ENCODE results near the gene ABLIM2.
"Not testable (repeated sequence)": the region's sequence is repeated elsewhere in the genome, so short reads cannot be mapped to it uniquely, and the experiment has no call there.

ABLIM2 gene

DNA sequence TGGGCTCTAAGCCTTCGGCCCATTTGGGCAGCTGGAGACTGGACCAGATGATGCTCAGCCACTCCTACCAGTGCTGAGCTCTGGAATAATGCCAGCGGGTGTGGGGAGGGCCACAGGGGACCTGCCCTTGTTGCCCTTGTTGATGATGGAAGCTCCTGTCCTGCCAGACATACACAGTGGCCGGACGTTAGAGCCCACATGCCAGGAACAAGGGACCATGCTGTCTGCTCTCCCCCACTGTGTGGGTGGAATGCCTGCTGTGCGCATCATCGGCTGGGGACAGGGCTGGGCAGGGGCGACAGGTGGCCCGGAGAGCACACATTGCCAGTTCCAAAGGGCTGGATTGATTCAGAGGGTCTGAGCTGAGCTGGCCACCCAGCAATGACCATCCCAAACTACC is 2.0 kb downstream of the ABLIM2 start:
- DNase-seq = no peak

DNA sequence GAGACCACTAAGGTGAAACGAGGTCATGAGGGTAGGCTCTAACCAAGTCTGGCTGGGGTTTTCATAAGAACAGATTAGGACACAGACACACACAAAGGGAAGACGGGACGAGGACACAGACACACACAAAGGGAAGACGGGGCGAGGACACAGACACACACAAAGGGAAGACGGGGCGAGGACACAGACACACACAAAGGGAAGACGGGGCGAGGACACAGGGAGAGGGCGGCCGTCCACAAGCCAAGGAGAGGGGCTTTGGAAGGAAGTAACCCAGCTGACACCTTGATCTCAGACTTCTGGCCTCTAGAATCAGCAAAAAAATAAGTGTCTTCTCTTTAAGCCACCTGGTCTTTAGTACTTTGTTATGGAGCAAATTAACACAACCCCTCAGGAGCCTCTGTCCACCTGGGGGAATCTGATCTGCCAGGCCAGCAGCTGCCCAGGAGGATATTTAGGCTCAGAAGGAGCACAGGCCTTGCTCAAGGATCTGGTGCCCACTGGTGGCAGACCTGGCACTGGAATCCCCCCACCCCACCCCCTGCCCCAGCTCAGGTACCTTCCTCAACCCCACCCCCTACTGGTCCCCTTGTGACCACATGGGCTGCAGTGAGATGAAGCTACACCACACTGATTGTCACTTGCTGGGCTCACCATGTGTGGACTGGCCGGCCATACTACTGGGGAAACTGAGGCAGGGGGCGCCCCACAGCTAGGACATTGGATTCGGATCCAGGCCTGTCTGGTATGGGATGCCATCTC is 2.8 kb downstream of the ABLIM2 start:
- no peak for DNase-seq

DNA sequence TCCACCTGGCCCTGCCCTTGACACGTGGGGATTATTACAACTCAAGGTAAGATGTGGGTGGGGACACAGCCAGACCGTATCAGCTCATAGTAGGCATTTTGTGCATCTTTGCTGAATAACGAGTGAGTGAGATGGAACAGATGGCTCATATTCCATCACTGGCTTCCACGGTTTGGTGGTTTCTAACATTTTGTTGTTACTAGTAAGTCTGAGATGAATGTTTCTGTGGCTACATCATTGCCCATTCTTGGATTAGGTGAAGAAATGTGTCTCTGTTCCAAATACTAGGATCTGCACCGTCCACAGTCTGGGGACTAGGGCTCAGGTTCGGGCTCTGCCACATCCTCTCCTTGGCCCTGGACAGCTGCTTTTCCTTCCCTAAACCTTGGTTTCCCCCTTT is 3.6 kb downstream of the ABLIM2 start:
- no peak for DNase-seq

- DNase-seq = no peak
These were observed 5.2 kb downstream of the ABLIM2 start for GRCh38 chr4:8153441-8153840.

GRCh38 chr4:8152865-8153257 is 5.8 kb downstream of the ABLIM2 start:
- DNase-seq = no peak

- DNase-seq = no peak
These were observed 6.3 kb downstream of the ABLIM2 start for GRCh38 chr4:8152090-8152864.

DNA sequence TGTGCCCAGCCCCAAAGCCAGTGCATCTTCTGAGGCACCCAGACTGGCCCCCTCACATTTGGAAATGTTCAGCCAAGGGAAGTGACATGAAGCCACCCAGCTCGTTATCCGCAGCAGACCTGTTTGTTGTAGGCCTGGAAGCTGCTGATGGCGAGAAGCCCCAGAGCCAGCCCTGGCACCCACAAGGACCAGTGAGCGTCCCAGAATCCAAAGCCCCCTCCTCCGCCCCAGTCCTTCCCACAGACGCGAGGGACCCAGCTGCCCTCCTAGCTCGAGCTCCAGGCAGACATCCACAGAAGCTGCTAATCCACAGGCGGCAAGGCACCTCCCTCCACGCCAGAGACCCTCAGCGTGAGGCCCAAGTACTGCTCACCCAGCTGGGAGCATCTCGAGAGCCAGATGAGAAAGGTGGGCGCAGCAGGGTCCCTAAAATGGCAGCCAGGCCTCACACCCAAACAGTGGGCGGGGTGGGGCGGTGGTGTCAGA is 7.4 kb downstream of the ABLIM2 start:
- DNase-seq = no peak

DNA sequence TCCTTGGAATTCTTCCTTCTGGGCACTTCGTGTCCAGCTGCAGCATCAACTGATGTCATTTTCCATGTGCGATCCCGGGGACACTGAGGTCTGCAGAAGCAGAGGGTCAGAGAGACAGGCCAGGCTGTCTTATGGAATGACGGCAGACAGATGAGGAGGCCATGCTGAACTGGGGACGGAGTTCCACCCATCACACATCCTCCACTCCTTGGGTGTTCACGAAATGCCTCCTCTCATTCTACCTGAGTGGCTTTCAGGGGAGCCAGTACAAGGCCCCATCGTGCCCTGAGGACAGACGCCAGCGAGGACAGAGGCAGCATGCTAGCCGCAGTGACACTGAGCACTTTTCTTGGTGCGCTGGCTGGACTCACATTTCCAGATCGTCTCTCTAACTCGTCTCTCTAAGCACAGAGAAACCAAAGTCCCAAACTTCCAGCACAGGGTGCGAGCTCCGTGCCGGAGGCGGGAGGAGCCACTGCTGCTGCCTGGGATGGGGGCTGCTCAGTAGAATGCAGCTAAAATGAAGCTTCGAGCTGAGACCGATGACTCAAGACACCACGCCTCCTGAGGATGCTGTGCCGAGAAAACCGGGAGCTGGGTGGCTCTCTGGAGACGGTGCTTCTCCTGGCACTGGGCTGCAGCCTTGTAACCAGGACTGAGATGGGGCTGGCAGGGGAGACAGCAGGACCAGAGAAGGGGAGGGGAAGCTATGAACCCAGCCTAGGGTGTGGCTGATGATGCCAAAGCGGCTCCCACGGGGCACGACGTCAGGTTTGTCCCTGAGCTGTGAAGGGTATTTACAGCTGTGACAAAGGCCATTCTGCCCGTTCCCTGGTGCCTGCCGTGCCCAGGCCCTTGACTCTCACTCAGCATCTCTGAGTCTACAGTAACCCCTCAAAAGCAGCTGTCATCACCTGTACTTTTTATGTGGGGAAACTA is 8.2 kb downstream of the ABLIM2 start:
- no peak for DNase-seq

GRCh38 chr4:8149664-8150063 is 8.9 kb downstream of the ABLIM2 start:
- no peak for DNase-seq

GRCh38 chr4:8148785-8149435 is 9.7 kb downstream of the ABLIM2 start:
- no peak for DNase-seq

- DNase-seq = no peak
These were observed 10.5 kb downstream of the ABLIM2 start for GRCh38 chr4:8148159-8148558.

GRCh38 chr4:8147231-8147970 is 11.2 kb downstream of the ABLIM2 start:
- DNase-seq = no peak

GRCh38 chr4:8146157-8146556 is 12.5 kb downstream of the ABLIM2 start:
- no peak for DNase-seq

- no peak for DNase-seq
These were observed 14.3 kb downstream of the ABLIM2 start for GRCh38 chr4:8144359-8144758.

DNA sequence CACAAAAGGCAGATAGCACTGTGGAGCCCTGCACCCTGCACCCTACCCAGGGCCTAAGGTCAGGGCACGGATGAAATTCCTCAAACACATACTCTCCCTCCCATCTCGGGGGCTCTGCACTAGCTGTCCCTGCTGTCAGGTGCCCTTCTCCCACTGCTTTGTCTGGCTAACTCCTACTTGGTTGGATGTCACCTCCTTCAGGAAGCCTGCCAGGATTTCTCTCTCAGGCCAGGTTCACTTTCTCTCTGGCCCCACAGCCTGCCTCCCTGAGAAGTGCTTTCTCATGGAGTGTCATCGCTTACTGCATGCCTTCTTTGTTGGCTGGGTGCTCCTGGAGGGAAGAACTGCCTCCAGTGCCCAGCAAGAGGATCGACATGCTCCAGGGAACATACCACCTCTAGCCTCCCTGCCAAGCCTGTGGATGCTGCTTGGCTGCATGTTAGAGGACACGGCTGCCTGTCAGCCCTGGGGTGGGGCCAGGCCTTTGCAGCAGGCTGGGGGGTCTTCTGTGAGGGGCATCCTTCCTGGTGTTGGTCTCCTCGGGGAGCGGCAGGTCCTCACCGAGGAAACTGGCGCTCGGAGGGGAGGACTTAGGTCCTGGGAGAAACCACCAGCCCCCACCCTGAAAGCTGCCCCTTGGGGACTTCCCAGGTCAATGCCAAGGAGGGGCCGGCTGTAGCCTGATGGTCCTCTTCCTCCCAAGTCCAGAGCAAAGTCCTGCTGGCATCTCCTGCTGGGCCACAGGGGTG is 15.0 kb downstream of the ABLIM2 start:
- no peak for DNase-seq

- no peak for DNase-seq
These were observed 16.1 kb downstream of the ABLIM2 start for GRCh38 chr4:8142556-8142955.

DNA sequence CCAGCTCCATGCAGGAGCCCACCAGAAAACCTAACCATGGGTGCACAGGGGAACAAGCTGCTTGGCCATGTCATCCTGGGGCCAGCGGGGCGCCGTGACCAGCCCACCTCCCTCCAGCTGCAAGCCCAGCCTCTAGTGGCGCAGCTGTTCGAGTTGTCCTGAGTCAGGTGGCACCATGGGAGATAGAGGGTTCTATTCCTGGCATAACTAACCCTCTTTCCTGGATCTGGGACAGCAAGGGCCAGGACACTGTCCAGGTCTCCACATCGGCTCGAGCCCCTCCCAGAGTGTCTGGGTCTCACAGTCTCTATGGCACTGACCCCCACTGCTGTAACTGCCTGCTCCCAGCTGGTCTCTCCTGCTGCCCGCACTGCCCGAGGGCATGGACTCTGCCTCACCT is 16.7 kb downstream of the ABLIM2 start:
- no peak for DNase-seq

- no peak for DNase-seq
These were observed 17.7 kb downstream of the ABLIM2 start for GRCh38 chr4:8140915-8141314.

DNA sequence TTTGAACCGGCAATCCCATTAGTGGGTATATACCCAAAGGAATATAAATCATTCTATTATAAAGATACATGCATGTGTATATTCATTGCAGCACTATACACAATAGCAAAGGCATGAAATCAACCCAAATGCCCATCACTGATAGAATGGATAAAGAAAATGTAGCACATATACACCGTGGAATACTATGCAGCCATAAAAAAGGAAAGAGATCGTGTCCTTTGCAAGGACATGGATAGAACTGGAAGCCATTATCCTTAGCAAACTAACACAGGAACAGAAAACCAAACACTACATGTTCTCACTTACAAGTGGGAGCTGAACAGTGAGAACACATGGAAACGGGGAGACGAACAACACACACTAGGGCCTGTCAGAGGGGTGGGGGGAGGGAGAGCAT is 18.9 kb downstream of the ABLIM2 start:
- not testable (repeated sequence) for DNase-seq

DNA sequence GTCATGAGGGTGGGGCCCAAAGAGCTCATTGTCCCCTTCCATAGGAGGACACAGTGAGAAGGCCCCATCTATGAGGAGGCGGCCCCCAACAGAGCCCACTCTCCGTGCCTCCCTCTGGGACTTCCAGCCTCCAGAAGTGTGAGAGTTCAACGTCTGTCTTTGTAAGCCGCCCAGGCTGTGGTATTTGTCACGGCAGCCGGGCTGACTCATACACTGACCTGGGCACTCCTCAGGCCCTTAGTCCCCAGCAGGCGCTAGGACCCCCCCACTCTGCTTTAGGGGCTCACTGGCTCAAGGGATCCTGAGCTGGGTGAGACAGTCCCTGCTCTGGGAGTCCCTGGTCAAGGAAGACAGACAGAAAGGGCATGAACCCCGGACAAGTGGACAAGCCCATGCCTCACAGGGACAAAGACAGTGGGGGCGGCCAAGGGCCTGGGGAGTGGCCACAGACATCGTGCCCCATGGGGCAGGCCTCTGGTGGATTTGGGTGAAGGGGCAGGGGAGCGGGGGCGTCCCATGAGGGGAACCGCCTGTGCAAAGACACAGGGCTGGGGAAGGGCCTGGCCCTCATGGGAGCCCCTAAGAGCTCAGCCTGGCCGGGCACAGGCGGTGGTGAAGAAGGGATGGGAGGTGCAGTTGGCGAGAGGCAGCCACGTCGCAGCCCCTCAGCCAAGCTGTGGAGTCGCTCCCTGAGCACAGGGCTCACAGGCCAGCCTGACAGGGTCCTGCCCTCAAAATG is 21.5 kb downstream of the ABLIM2 start:
- DNase-seq = no peak
